Retinal pigment epithelial cell (primary cell): ENCODE data around the gene STIM1.

Experiments
- DNase-seq: peaks from one replicate; pipeline ENCODE4 v3.0.0-alpha.2; 2010; ENCODE audit warnings: low read depth
- H3K4me3 ChIP-seq: 2 replicates; pipeline ENCODE4 v1.5.1; 2011; ENCODE audit warnings: mild to moderate bottlenecking, low read length, control low read depth, moderate library complexity
- TF ChIP-seq, protein P1 (sequence below): conservative IDR thresholded peaks from 2 replicates; pipeline ENCODE4 v1.5.1; 2011; ENCODE audit warnings: low read depth, low read length, control low read depth, inconsistent platforms

The STIM1 gene

DNA sequence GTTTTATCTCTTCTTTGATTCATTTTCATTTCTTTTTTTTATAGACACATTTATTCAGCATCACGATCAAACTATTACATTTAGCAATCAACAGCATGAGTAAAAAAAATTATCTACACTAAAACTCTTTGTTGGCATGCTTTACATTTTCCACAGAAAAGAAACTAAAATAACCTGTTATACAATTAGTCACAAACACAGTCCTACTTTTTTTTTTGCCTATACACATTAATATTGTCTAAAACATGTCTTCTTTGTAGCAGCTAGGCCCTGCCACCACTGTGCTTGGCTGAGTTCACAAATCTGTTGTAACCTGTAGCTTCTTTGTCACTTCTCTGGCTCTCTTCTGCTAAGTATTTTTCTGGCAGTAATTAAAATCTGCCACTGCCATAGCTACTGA lies 117.0 kb downstream of the STIM1 start:
- TF ChIP-seq, protein P1, sequence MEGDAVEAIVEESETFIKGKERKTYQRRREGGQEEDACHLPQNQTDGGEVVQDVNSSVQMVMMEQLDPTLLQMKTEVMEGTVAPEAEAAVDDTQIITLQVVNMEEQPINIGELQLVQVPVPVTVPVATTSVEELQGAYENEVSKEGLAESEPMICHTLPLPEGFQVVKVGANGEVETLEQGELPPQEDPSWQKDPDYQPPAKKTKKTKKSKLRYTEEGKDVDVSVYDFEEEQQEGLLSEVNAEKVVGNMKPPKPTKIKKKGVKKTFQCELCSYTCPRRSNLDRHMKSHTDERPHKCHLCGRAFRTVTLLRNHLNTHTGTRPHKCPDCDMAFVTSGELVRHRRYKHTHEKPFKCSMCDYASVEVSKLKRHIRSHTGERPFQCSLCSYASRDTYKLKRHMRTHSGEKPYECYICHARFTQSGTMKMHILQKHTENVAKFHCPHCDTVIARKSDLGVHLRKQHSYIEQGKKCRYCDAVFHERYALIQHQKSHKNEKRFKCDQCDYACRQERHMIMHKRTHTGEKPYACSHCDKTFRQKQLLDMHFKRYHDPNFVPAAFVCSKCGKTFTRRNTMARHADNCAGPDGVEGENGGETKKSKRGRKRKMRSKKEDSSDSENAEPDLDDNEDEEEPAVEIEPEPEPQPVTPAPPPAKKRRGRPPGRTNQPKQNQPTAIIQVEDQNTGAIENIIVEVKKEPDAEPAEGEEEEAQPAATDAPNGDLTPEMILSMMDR: no peak
- no peak for DNase-seq

DNA sequence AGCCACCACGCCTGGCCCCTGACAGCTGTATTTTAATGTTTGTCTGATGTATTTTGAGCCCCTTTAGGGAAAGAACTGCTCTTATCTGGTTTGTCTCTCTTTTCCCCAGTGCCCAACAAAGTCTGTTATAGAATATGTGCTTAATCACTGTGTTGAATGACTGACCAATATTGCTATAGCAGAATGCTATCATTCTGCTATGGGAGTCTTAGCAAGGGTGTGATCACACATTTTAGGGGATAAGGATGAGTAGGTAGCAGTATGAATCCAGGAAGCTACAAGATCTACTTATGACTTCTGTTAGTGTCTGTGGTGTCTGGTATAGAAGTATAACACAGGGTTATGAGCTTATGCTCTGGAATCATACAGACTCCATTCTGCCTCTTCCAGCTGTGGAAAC lies 121.6 kb downstream of the STIM1 start:
- DNase-seq: no peak
- H3K4me3 ChIP-seq: no peak overlapping the region
- TF ChIP-seq, protein P1: no peak

More for the DNA sequence above, 117.0 kb downstream of the STIM1 start:
- no peak overlapping the region for H3K4me3 ChIP-seq

DNA sequence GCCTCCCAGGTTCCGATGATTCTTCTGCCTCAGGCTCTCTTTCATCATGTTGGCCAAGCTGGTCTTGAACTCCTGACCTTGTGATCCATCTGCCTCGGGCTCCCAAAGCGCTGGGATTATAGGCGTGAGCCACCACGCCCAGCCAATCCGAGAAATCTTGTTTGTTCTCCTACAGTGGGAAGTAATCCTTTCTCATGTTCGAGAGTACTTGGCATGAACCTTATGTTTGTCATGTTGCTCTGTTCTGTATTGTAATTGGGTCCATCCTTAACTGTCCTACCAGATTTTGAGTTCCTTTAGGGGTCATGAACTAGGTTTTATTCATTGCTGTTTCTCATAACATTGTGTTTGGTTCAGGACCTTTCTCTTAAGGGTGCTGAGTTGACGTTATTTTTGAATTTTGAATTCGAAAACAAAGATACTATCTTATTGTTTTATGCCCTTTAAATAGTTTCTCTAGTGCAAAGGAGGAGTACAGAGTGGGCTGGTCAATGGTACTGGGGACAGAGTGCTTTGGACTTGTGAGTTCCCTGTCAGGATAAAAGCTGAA lies 125.7 kb downstream of the STIM1 start:
- no peak for DNase-seq
- TF ChIP-seq, protein P1: no peak
- H3K4me3 ChIP-seq: no peak overlapping the region

DNA sequence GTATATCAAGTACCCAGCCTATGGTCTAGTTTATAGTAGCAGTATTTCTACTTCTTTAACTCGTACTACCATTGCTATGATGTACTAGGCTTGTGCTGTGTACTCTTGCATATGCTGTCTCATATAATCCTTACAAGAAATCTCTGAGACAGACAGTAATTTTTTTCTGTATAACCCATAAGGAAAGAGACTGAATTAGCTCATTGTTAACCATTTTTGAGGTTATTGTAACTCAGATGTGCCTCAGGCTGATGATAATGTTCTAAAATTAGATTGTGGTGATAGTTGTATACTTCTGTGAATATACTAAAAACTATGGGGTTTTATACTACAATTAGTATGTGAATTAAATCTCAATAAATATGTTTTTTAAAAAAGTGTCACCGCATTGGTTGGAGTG lies 127.0 kb downstream of the STIM1 start:
- TF ChIP-seq, protein P1: no peak
- H3K4me3 ChIP-seq: no peak overlapping the region
- DNase-seq: no peak

DNA sequence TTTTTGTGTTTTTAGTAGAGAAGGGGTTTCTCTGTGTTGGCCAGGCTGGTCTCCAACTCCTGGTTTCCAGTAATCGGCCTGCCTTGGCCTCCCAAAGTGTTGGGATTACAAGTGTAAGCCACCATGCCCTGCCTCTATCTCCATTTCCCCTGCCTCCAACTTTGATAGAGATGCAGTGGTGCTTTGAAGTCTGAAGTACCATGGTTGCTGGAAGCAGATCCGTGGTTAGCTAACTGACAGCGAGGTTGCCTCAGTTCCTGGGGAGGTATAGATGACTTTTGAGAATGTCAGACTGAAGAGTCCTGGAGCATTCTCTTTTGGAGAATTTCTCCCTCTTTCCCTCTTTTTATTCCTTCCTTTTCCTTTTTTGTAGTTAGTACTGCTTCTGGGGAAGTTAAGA lies 127.6 kb downstream of the STIM1 start:
- no peak overlapping the region for H3K4me3 ChIP-seq
- TF ChIP-seq, protein P1: no peak
- DNase-seq: no peak

DNA sequence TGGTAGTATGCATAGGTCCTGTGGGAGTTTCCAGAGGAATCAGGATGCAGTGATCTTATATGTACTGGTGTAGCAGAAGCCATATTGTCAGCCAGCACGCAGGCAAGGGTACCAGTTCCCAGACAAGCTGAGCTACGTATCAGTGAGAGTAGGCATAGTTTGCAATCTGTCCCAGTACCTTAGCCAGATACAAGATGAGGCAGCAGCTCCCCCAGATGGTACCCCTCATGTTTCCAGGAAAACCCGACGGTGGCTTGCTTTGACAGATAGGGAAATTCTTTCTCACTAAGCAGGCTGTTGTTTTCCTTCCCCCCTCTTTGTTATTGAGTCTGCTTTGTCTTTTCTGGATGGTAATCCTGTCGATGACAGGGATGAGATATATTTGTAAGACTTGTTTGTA lies 129.4 kb downstream of the STIM1 start:
- DNase-seq: no peak

DNA sequence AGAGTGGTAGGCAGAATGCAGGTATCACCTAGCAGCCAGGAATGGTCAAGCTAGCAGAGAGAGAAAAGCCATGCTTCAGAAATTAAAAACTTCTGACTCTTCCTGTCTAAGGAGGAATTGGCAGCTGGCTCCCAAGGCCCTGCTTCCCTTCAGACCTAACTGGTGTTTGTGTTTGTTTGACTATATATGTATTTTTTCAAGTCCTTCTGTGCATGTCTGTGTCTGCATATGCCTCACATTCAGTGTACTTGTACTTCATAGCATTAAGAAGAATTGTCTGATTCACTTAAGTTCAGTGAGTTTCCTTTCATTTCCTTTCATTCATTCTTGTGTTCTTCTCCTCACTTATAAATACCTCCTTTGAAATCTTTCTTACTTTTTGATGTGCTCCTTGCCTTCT lies 130.2 kb downstream of the STIM1 start:
- no peak for DNase-seq
- TF ChIP-seq, protein P1: no peak
- no peak overlapping the region for H3K4me3 ChIP-seq

More for the DNA sequence above, 129.4 kb downstream of the STIM1 start:
- no peak overlapping the region for H3K4me3 ChIP-seq
- TF ChIP-seq, protein P1: no peak
